Naive B cell (primary cell): ENCODE results near the gene CFAP43. TPM values are rescaled to one million over a fixed set of nuclear protein-coding genes. Genes with fewer than 3 reads are reported as not detected.

Experiments
- ATAC-seq, 2 donors: fragments of 150-1000 bp; cut with Tn5 transposase; 2 replicates each; pipeline ENCODE4 v1.10.0; 2021; ENCODE audit warnings: low read depth in 2 of 2, mild to moderate bottlenecking in 2 of 2, moderate library complexity in 2 of 2
- DNase-seq: peaks from one replicate; pipeline ENCODE4 v3.0.0; 2022
- H3K27ac Mint-ChIP-seq, 6 donors: one replicate each; pipeline ENCODE4 v1.8.0; 2020 to 2022; ENCODE audit warnings: mild to moderate bottlenecking in 6 of 6, mixed read lengths in 6 of 6, moderate library complexity in 5 of 6, inconsistent platforms in 2 of 6
- H3K27me3 Mint-ChIP-seq, 3 donors: one replicate each; pipeline ENCODE4 v1.8.0; 2021 to 2022; ENCODE audit warnings: mixed read lengths in 3 of 3, mild to moderate bottlenecking in 1 of 3
- H3K36me3 Mint-ChIP-seq, 2 donors: one replicate each; pipeline ENCODE4 v1.8.0; 2020 to 2022; ENCODE audit warnings: mixed read lengths in 2 of 2, inconsistent platforms in 1 of 2, mild to moderate bottlenecking in 1 of 2
- H3K4me1 Mint-ChIP-seq, 3 donors: one replicate each; pipeline ENCODE4 v1.8.0; 2020 to 2022; ENCODE audit warnings: mixed read lengths in 3 of 3, inconsistent platforms in 1 of 3, mild to moderate bottlenecking in 1 of 3, moderate library complexity in 1 of 3
- H3K4me3 Mint-ChIP-seq, 8 donors: one replicate each; pipeline ENCODE4 v1.8.0; 2020 to 2022; ENCODE audit warnings: mild to moderate bottlenecking in 8 of 8, mixed read lengths in 8 of 8, moderate library complexity in 8 of 8, inconsistent platforms in 2 of 8
- H3K9me3 Mint-ChIP-seq, 7 donors: one replicate each; pipeline ENCODE4 v1.8.0; 2020 to 2022; ENCODE audit warnings: mixed read lengths in 7 of 7, mild to moderate bottlenecking in 5 of 7, inconsistent platforms in 2 of 7, moderate library complexity in 1 of 7
- polyA plus RNA-seq, 6 donors: library from polyadenylated mRNA; unstranded; fragments of 300-500 nt; fragmentation: Illumina TruSeq; gene quantifications; one replicate each; pipeline ENCODE4 v1.2.3, GENCODE V29; 2021; ENCODE audit warnings: low read depth in 6 of 6

Gene CFAP43
- polyA plus RNA-seq, 6 donors from 2014 or later, result not detected

GRCh38 chr10:104139221-104139620, 92.9 kb downstream of the CFAP43 start:
- peak overlapping the region in 2 of 6 donors; percentile 3 to 12 for H3K27ac Mint-ChIP-seq
- H3K36me3 Mint-ChIP-seq, result no peaks in the 10 kb centered on the region
- H3K9me3 Mint-ChIP-seq, result no peaks in the 10 kb centered on the region
- ATAC-seq (peak in 1 of 2 donors; percentile 35), DNase-seq (no peak)
- H3K4me3 Mint-ChIP-seq, result no peak overlapping the region
- H3K4me1 Mint-ChIP-seq, result peaks cover 5 to 7% (median 7%) of the 10 kb centered on the region in 3 donors
- peaks cover 0 to 13% (median 6%) of the 10 kb centered on the region in 3 donors for H3K27me3 Mint-ChIP-seq

- Mint-ChIP-seq H3K36me3 (no peaks in the 10 kb centered on the region), H3K4me1 (no peaks in the 10 kb centered on the region), H3K9me3 (no peaks in the 10 kb centered on the region), H3K4me3 (no peak overlapping the region), H3K27ac (no peak overlapping the region), H3K27me3 (peaks cover 5 to 15% (median 7%) of the 10 kb centered on the region in 3 donors)
- no peak for ATAC-seq
- DNase-seq, result no peak
Observed at GRCh38 chr10:104138131-104138530, 94.0 kb downstream of the CFAP43 start.

- H3K4me3 Mint-ChIP-seq, result no peak overlapping the region
- DNase-seq, result no peak
- H3K4me1 Mint-ChIP-seq, result peaks cover 0 to 6% (median 0%) of the 10 kb centered on the region in 3 donors
- H3K27ac Mint-ChIP-seq, result no peak overlapping the region
- H3K36me3 Mint-ChIP-seq, result peaks cover 0 to 9% of the 10 kb centered on the region in 2 donors
- H3K9me3 Mint-ChIP-seq, result no peaks in the 10 kb centered on the region
- ATAC-seq, result no peak
- H3K27me3 Mint-ChIP-seq, result peaks cover 9 to 20% (median 13%) of the 10 kb centered on the region in 3 donors
Observed at GRCh38 chr10:104130041-104130440, 102.1 kb downstream of the CFAP43 start.

- ATAC-seq, result no peak
- H3K27ac Mint-ChIP-seq, result no peak overlapping the region
Observed at GRCh38 chr10:104128214-104128613, 104.0 kb downstream of the CFAP43 start.

GRCh38 chr10:104127411-104127810, 104.8 kb downstream of the CFAP43 start:
- Mint-ChIP-seq H3K4me3 (peak overlapping the region in 1 of 8 donors; percentile 8), H3K9me3 (no peaks in the 10 kb centered on the region), H3K4me1 (peaks cover 3 to 9% (median 8%) of the 10 kb centered on the region in 3 donors), H3K27me3 (peaks cover 0 to 1% (median 0%) of the 10 kb centered on the region in 3 donors), H3K36me3 (peaks cover 0 to 9% of the 10 kb centered on the region in 2 donors), H3K27ac (peak overlapping the region in 2 of 6 donors; percentile 23 to 83)
- peak; percentile 5 for DNase-seq
- peak; percentile 52 to 66 for ATAC-seq

More at GRCh38 chr10:104128214-104128613, 104.0 kb downstream of the CFAP43 start:
- Mint-ChIP-seq H3K9me3 (no peaks in the 10 kb centered on the region), H3K36me3 (peaks cover 0 to 9% of the 10 kb centered on the region in 2 donors), H3K4me3 (no peak overlapping the region), H3K4me1 (peaks cover 0 to 6% (median 2%) of the 10 kb centered on the region in 3 donors), H3K27me3 (peaks cover 7 to 9% (median 8%) of the 10 kb centered on the region in 3 donors)
- DNase-seq, result no peak

- H3K9me3 Mint-ChIP-seq, result no peaks in the 10 kb centered on the region
- H3K4me1 Mint-ChIP-seq, result peaks cover 14 to 24% (median 17%) of the 10 kb centered on the region in 3 donors
- peaks cover 0 to 9% of the 10 kb centered on the region in 2 donors for H3K36me3 Mint-ChIP-seq
- peak overlapping the region in 6 of 8 donors; percentile 35 to 98 (median 94) for H3K4me3 Mint-ChIP-seq
- DNase-seq (no peak), ATAC-seq (no peak)
- peak overlapping the region in 2 of 6 donors; percentile 61 to 99 for H3K27ac Mint-ChIP-seq
- no peaks in the 10 kb centered on the region for H3K27me3 Mint-ChIP-seq
Observed at GRCh38 chr10:104123397-104123796, 108.8 kb downstream of the CFAP43 start.

- Mint-ChIP-seq H3K4me3 (peak overlapping the region; percentile 88 to 98 (median 96)), H3K27ac (peak overlapping the region; percentile 97 to 99 (median 99))
Observed at GRCh38 chr10:104122225-104123107, 109.7 kb downstream of the CFAP43 start.

GRCh38 chr10:104121485-104122224, 110.5 kb downstream of the CFAP43 start, which contains the start of gene SFR1:
Gene SFR1, plus strand, starts transcription at chr10:104122171. Its CDS starts 13 bp downstream, at chr10:104122184.
- H3K27ac Mint-ChIP-seq, result peak within 1 kb of the TSS; percentile 98 to 99 (median 99)
- ATAC-seq (peak; percentile 77 to 78), DNase-seq (peak; percentile 100)
- peaks cover 0 to 9% of the 10 kb centered on the region in 2 donors for H3K36me3 Mint-ChIP-seq
- H3K9me3 Mint-ChIP-seq, result no peaks in the 10 kb centered on the region
- H3K27me3 Mint-ChIP-seq, result no peaks in the 10 kb centered on the region
- H3K4me1 Mint-ChIP-seq, result peaks cover 12 to 24% (median 14%) of the 10 kb centered on the region in 3 donors
- H3K4me3 Mint-ChIP-seq, result peak within 1 kb of the TSS; percentile 88 to 98 (median 96)

More at GRCh38 chr10:104122225-104123107, 109.7 kb downstream of the CFAP43 start:
- H3K36me3 Mint-ChIP-seq, result peaks cover 0 to 9% of the 10 kb centered on the region in 2 donors
- ATAC-seq (no peak), DNase-seq (no peak)
- H3K4me1 Mint-ChIP-seq, result peaks cover 14 to 24% (median 15%) of the 10 kb centered on the region in 3 donors
- H3K9me3 Mint-ChIP-seq, result no peaks in the 10 kb centered on the region
- H3K27me3 Mint-ChIP-seq, result no peaks in the 10 kb centered on the region

- peak; percentile 51 to 61 for ATAC-seq
- Mint-ChIP-seq H3K27ac (peak overlapping the region; percentile 98 to 99 (median 99)), H3K9me3 (no peaks in the 10 kb centered on the region), H3K27me3 (no peaks in the 10 kb centered on the region), H3K36me3 (peaks cover 0 to 6% of the 10 kb centered on the region in 2 donors), H3K4me3 (peak overlapping the region; percentile 88 to 98 (median 96)), H3K4me1 (peaks cover 12 to 24% (median 14%) of the 10 kb centered on the region in 3 donors)
- DNase-seq, result peak; percentile 78
Observed at GRCh38 chr10:104120903-104121484, 111.2 kb downstream of the CFAP43 start.

GRCh38 chr10:104120512-104120902, 111.7 kb downstream of the CFAP43 start:
- Mint-ChIP-seq H3K36me3 (peaks cover 0 to 5% of the 10 kb centered on the region in 2 donors), H3K9me3 (no peaks in the 10 kb centered on the region), H3K4me3 (peak overlapping the region; percentile 88 to 98 (median 96)), H3K27ac (peak overlapping the region; percentile 98 to 99 (median 99)), H3K27me3 (no peaks in the 10 kb centered on the region), H3K4me1 (peaks cover 12 to 24% (median 14%) of the 10 kb centered on the region in 3 donors)
- DNase-seq, result no peak
- no peak for ATAC-seq

- DNase-seq (no peak), ATAC-seq (no peak)
- Mint-ChIP-seq H3K9me3 (no peaks in the 10 kb centered on the region), H3K36me3 (no peaks in the 10 kb centered on the region), H3K4me1 (peaks cover 12 to 24% (median 14%) of the 10 kb centered on the region in 3 donors), H3K27me3 (no peaks in the 10 kb centered on the region), H3K4me3 (peak overlapping the region in 2 of 8 donors; percentile 93 to 98), H3K27ac (peak overlapping the region in 5 of 6 donors; percentile 99)
Observed at GRCh38 chr10:104119996-104120395, 112.2 kb downstream of the CFAP43 start.

- ATAC-seq (no peak), DNase-seq (no peak)
- Mint-ChIP-seq H3K27me3 (no peaks in the 10 kb centered on the region), H3K4me3 (no peak overlapping the region), H3K27ac (no peak overlapping the region), H3K9me3 (no peaks in the 10 kb centered on the region), H3K36me3 (no peaks in the 10 kb centered on the region), H3K4me1 (peaks cover 12 to 21% (median 14%) of the 10 kb centered on the region in 3 donors)
Observed at GRCh38 chr10:104117839-104118323, 114.3 kb downstream of the CFAP43 start.
